Measurements from ENCODE around the gene SP1. TPM values are rescaled to one million over a fixed set of nuclear protein-coding genes. Genes with fewer than 3 reads are reported as not detected.

The SP1 gene
- total RNA-seq, 1 experiment from 2014 or later = 96.8 TPM

- ATAC-seq (no peak), DNase-seq (ENCODE audit: low read depth, low spot score) (no peak)
- no peak overlapping the region for H3K4me2 ChIP-seq (ENCODE audit: low read length)
- no peak overlapping the region for H3K27ac ChIP-seq (ENCODE audit: low read depth, low read length)
- ChIA-PET POLR2A (no interaction called here), CTCF (no interaction called here), RAD21 (ENCODE audit: low non-redundant PET in 1 of 2, low total read pairs in 2 of 2, uncharacterized antibody in 2 of 2, unreplicated experiment in 2 of 2) (no interaction called here)
- peaks cover 66% of the 10 kb centered on the region; the same call in 1 of the 2 replicates for H4K20me1 ChIP-seq (ENCODE audit: insufficient read depth)
- H3K9me2 ChIP-seq (ENCODE audit: insufficient read depth) = no peaks in the 10 kb centered on the region
- peaks cover 100% of the 10 kb centered on the region for H3K79me2 ChIP-seq (ENCODE audit: insufficient read depth, low read length)
- intact Hi-C loops (cut with micrococcal nuclease) = no loop called here
- no peak for TF ChIP-seq EZH2 (IDR thresholded peaks at IDR 0.05)
- TF ChIP-seq MAX (IDR thresholded peaks at IDR 0.05) = no peak
- no peak for TF ChIP-seq SRF (IDR thresholded peaks at IDR 0.05; ENCODE audit: low read depth)
- TF ChIP-seq JUND (IDR thresholded peaks at IDR 0.05) = no peak
- TF ChIP-seq EZH2phosphoT487 (IDR thresholded peaks at IDR 0.05; ENCODE audit: borderline replicate concordance) = no peak
- TF ChIP-seq YY1 (IDR thresholded peaks at IDR 0.05; ENCODE audit: extremely low read depth, insufficient replicate concordance, low read depth, low read length) = no peak
- TF ChIP-seq RAD21 (IDR thresholded peaks at IDR 0.05; ENCODE audit: low read depth) = no peak
- TF ChIP-seq REST (IDR thresholded peaks at IDR 0.05; ENCODE audit: low read depth) = no peak
- TF ChIP-seq CEBPB (IDR thresholded peaks at IDR 0.05; ENCODE audit: low read depth) = no peak
- no peak for TF ChIP-seq EGR1 (IDR thresholded peaks at IDR 0.05; ENCODE audit: low read depth)
- no peak for TF ChIP-seq ZFX (IDR thresholded peaks at IDR 0.05)
- TF ChIP-seq ZBTB33 (IDR thresholded peaks at IDR 0.05; ENCODE audit: extremely low read depth, insufficient replicate concordance, low read length) = no peak
- no peak for TF ChIP-seq POLR2A (IDR thresholded peaks at IDR 0.05; ENCODE audit: borderline replicate concordance, extremely low read depth, insufficient read depth, insufficient read length)
- TF ChIP-seq ZNF274 (IDR thresholded peaks at IDR 0.05; ENCODE audit: low read depth, low read length) = no peak
- TF ChIP-seq SP1 (IDR thresholded peaks at IDR 0.05; ENCODE audit: low read depth) = no peak
- H3K4me3 ChIP-seq (replicated peaks in 1 of 2; ENCODE audit: low read depth in 1 of 2, low read length in 2 of 2) = no peak overlapping the region
- H3K9me3 ChIP-seq (ENCODE audit: control insufficient read depth in 1 of 2, insufficient read depth in 1 of 2, low read depth in 1 of 2, low read length in 2 of 2) = no peaks in the 10 kb centered on the region
- BruUV-seq (replicated peaks) = no TSS peak
- H3K27me3 ChIP-seq (ENCODE audit: insufficient read depth, low read length) = no peaks in the 10 kb centered on the region
- H3K36me3 ChIP-seq (ENCODE audit: control insufficient read depth in 1 of 2, insufficient read depth in 2 of 2, low read length in 2 of 2) = peaks cover 94 to 95% of the 10 kb centered on the region in 2 experiments
- H3K4me1 ChIP-seq (ENCODE audit: control insufficient read depth in 1 of 2, insufficient read depth in 2 of 2, low read length in 2 of 2) = no peaks in the 10 kb centered on the region
- no peak overlapping the region for H3K9ac ChIP-seq (ENCODE audit: low read length)
- no peak overlapping the region for H2AFZ ChIP-seq (ENCODE audit: low read depth, low read length, poor library complexity, severe bottlenecking)
Measured at GRCh38 chr12:53462935-53463334, 83.0 kb downstream of the SP1 start.
